Uterus (tissue), 4 donors: ENCODE data around the gene PDK1. TPM values are rescaled to one million over a fixed set of nuclear protein-coding genes. Genes with fewer than 3 reads are reported as not detected.

Experiments
- DNase-seq, 2 donors: peaks; one replicate each; pipeline ENCODE4 v3.0.0-alpha.2; 2019 to 2020
- H3K27ac ChIP-seq, 2 donors: fragments of 200-600 bp; sonication (generic); 1 replicate in 1 of 2; 2 replicates in 1 of 2; pipeline ENCODE4 v1.5.1; 2016 to 2018
- H3K27me3 ChIP-seq, 2 donors: fragments of 200-600 bp; sonication (generic); one replicate each; pipeline ENCODE4 v1.5.1; 2018 to 2019; ENCODE audit warnings: control low read depth in 1 of 2
- H3K36me3 ChIP-seq, 2 donors: fragments of 200-600 bp; sonication (generic); one replicate each; pipeline ENCODE4 v1.5.1; 2019; ENCODE audit warnings: control low read depth in 1 of 2
- H3K4me1 ChIP-seq, 2 donors: fragments of 200-600 bp; sonication (generic); one replicate each; pipeline ENCODE4 v1.5.1; 2018 to 2019; ENCODE audit warnings: control low read depth in 1 of 2
- H3K4me3 ChIP-seq, 2 donors: fragments of 200-600 bp; sonication (generic); 1 replicate in 1 of 2; 2 replicates in 1 of 2; pipeline ENCODE4 v1.5.1; 2018 to 2019; ENCODE audit warnings: mild to moderate bottlenecking in 1 of 2
- H3K9me3 ChIP-seq, 2 donors: fragments of 200-600 bp; sonication (generic); one replicate each; pipeline ENCODE4 v1.5.1; 2019; ENCODE audit warnings: control low read depth in 1 of 2
- POLR2A ChIP-seq, 2 donors: fragments of 450-650 bp; IDR thresholded peaks; one replicate each; pipeline ENCODE4 v1.6.1; 2016; ENCODE audit warnings: antibody characterized with exemption in 2 of 2, mild to moderate bottlenecking in 1 of 2, moderate library complexity in 1 of 2
- intact Hi-C: fragments of 100-400 bp; cut with DNase I; formaldehyde crosslinking; loops from one replicate; pipeline ENCODE4 v1.15.1; 2023; ENCODE audit warnings: low total_unique reads
- total RNA-seq, 4 donors: library from RNA; depleted of rRNA in 3 of 4; stranded (reverse); fragments of >200 nt in 3 of 4; gene quantifications; one replicate each; pipeline versions ENCODE4 v1.1.0 to v1.2.4, GENCODE V29; 2014 to 2023
- TF ChIP-seq, protein P1 (sequence below), 4 experiments: fragments of 200-600 bp in 2 of 4; fragments of 450-650 bp in 2 of 4; sonication (generic) in 2 of 4; IDR thresholded peaks; one replicate each; pipeline ENCODE4 v1.5.1; 2016 to 2019; ENCODE audit warnings: antibody characterized with exemption in 4 of 4, mild to moderate bottlenecking in 2 of 4, moderate library complexity in 1 of 4
- donor health status: DM: yes; HTN: yes; CAD: no.

PDK1 gene
- total RNA-seq, 4 donors from 2014 or later, result 1.5 to 42.4 (median 20.1) TPM

DNA sequence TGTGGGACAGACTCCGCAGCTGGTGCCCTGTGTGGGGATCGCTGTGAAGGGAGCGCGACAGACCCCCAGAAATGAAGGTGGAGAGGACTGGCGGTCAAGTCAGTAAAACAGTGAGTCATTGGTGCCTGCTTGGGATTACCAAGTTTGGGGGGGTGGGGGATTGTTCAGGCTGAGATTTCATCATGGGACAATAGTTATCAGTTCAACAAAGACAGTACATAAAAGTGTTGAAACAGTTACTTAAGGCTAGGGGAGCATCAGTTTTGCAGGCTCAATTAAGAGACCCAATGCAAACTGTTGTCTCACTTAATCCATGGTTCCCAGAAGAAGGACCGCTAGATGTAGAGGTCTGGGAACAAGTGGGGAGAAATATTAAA lies 42.4 kb upstream of the PDK1 start:
- H3K4me1 ChIP-seq, result no peaks in the 10 kb centered on the region
- intact Hi-C loops, result no loop called here
- no peak for TF ChIP-seq POLR2A (IDR thresholded peaks at IDR 0.05)
- TF ChIP-seq, protein P1, sequence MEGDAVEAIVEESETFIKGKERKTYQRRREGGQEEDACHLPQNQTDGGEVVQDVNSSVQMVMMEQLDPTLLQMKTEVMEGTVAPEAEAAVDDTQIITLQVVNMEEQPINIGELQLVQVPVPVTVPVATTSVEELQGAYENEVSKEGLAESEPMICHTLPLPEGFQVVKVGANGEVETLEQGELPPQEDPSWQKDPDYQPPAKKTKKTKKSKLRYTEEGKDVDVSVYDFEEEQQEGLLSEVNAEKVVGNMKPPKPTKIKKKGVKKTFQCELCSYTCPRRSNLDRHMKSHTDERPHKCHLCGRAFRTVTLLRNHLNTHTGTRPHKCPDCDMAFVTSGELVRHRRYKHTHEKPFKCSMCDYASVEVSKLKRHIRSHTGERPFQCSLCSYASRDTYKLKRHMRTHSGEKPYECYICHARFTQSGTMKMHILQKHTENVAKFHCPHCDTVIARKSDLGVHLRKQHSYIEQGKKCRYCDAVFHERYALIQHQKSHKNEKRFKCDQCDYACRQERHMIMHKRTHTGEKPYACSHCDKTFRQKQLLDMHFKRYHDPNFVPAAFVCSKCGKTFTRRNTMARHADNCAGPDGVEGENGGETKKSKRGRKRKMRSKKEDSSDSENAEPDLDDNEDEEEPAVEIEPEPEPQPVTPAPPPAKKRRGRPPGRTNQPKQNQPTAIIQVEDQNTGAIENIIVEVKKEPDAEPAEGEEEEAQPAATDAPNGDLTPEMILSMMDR (IDR thresholded peaks at IDR 0.05), result no peak
- no peak overlapping the region for H3K4me3 ChIP-seq
- no peak overlapping the region for H3K27ac ChIP-seq
- DNase-seq, result no peak
- H3K36me3 ChIP-seq, result no peaks in the 10 kb centered on the region
- H3K9me3 ChIP-seq, result peaks cover 0 to 6% of the 10 kb centered on the region in 2 donors
- no peaks in the 10 kb centered on the region for H3K27me3 ChIP-seq

DNA sequence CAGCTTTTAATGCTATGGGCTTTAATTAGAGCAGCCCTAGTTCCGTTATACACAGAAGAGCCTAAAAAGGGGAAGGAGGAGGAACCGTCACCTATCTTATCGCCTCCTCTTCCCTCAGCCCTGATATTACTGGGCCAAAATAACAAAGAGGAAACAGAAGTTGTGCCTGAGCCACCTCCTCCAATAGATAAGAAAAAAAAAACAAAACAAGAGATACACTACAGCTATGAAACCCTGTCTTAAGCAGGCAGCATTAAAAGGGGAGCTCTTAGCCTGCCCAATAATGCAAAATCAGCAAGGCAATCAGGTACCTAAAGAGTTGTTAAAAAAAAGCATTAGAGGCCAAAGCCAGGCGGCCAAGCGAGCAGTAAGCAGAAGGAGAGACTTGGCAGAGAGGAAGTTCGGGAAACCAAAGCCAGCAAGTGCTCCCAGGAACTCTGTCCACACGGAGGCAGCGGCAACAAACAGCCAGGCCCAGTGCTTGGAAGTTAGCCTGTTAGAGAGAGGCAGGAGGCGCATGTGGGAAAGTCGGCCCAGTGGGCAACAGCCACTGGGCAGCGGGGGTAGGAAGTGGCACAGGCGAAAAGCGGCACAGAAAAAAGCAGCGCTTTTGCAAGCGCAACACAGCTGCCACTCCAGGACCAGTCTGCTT lies 41.8 kb upstream of the PDK1 start:
- H3K27ac ChIP-seq, result no peak overlapping the region
- H3K27me3 ChIP-seq, result no peaks in the 10 kb centered on the region
- H3K9me3 ChIP-seq, result peaks cover 0 to 6% of the 10 kb centered on the region in 2 donors
- no peaks in the 10 kb centered on the region for H3K4me1 ChIP-seq
- no peak for DNase-seq
- TF ChIP-seq, protein P1 (IDR thresholded peaks at IDR 0.05), result no peak
- no peak for TF ChIP-seq POLR2A (IDR thresholded peaks at IDR 0.05)
- intact Hi-C loops, result no loop called here
- H3K36me3 ChIP-seq, result no peaks in the 10 kb centered on the region
- no peak overlapping the region for H3K4me3 ChIP-seq

DNA sequence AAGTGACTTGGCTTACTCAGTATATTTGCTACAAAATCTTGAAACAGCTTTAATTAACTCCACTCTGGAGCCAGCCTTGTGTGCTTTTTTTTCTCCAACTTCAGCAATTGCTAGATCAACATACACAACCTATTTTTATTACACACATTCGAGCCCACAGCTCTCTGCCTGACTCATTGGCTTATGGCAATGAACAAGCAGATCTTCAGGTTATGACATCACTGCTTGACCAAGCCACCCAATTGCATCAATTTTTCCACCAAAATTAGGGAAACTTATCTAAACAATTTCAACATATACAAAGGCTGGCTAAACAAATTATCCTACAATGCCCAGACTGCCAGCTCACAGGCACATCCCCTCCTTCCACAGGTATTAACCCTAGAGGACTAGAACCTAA lies 39.6 kb upstream of the PDK1 start:
- Histone ChIP-seq H3K27ac (no peak overlapping the region), H3K27me3 (no peaks in the 10 kb centered on the region), H3K4me3 (no peak overlapping the region), H3K36me3 (no peaks in the 10 kb centered on the region), H3K9me3 (peaks cover 0 to 6% of the 10 kb centered on the region in 2 donors), H3K4me1 (no peaks in the 10 kb centered on the region)
- no peak for DNase-seq
- TF ChIP-seq POLR2A (IDR thresholded peaks at IDR 0.05), result no peak
- TF ChIP-seq, protein P1 (IDR thresholded peaks at IDR 0.05), result no peak
- intact Hi-C loops, result no loop called here

DNA sequence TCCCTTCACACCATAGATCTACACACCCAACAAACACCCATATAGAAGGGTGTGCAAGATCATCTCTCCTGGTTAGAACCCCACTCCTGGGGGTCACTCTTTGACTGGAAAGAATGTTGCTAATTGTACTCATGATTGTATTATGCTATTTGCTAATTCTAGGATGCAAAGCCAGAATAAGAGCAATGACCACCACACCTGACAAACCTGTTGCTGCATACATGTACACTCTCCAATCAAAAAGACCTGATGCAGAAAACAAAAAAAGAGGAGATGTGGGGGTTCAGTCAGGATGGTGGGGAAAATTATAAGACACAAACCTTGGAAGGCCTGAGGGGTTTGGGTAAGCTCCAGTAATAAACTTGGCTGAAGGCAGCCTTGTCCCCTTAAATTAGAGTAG lies 36.9 kb upstream of the PDK1 start:
- no peak overlapping the region for H3K4me3 ChIP-seq
- H3K9me3 ChIP-seq, result no peaks in the 10 kb centered on the region
- intact Hi-C loops, result no loop called here
- no peaks in the 10 kb centered on the region for H3K27me3 ChIP-seq
- DNase-seq, result no peak
- no peak for TF ChIP-seq POLR2A (IDR thresholded peaks at IDR 0.05)
- TF ChIP-seq, protein P1 (IDR thresholded peaks at IDR 0.05), result no peak
- no peaks in the 10 kb centered on the region for H3K36me3 ChIP-seq
- H3K4me1 ChIP-seq, result no peaks in the 10 kb centered on the region
- no peak overlapping the region for H3K27ac ChIP-seq

DNA sequence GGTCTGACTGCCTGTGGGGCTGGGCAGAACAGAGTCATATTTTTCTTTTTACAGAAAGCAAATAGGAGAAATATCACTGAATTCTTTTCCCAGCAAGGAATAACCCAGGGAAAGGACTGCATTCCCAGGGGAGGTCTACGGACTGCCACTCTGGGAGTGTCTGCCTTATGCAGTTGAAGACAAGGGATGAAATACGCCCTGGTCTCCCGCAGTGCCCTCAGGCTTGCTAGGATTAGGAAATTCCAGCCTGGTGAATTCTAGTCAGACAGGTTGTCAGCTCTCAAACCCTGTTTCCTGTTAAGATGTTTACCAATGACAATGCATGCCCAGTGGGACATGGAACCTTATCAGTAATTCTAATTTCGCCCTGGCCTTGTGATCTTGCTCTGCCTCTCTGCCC lies 30.3 kb upstream of the PDK1 start:
- Histone ChIP-seq H3K36me3 (no peaks in the 10 kb centered on the region), H3K4me3 (no peak overlapping the region), H3K9me3 (peaks cover 0 to 5% of the 10 kb centered on the region in 2 donors), H3K27me3 (no peaks in the 10 kb centered on the region), H3K4me1 (no peaks in the 10 kb centered on the region), H3K27ac (no peak overlapping the region)
- intact Hi-C loops, result no loop called here
- TF ChIP-seq POLR2A (IDR thresholded peaks at IDR 0.05), result no peak
- TF ChIP-seq, protein P1 (IDR thresholded peaks at IDR 0.05), result no peak
- no peak for DNase-seq
